Endothelial cell of umbilical vein (primary cell): ENCODE data around the gene TTLL5.

Source experiments
- CTCF ChIP-seq, 2 donors: IDR thresholded peaks; 1 replicate in 1 of 2; 2 replicates in 1 of 2; pipeline ENCODE4 v1.5.1; 2011; ENCODE audit warnings: low read length in 2 of 2, mild to moderate bottlenecking in 2 of 2, moderate library complexity in 2 of 2, control low read depth in 1 of 2, inconsistent platforms in 1 of 2, low read depth in 1 of 2; ENCODE audit not compliant: insufficient read depth in 1 of 2; ENCODE audit errors: extremely low read depth in 1 of 2
- MYC ChIP-seq: IDR thresholded peaks from one replicate; pipeline ENCODE4 v1.6.1; 2011; ENCODE audit warnings: mild to moderate bottlenecking, low read depth, low read length
- POLR2AphosphoS5 ChIP-seq: IDR thresholded peaks from 2 replicates; pipeline ENCODE4 v1.6.1; 2012; ENCODE audit warnings: low read depth, mild to moderate bottlenecking, control low read depth, low read length, moderate library complexity; ENCODE audit not compliant: insufficient read depth

GRCh38 chr14:75960231-75960630 is 299.2 kb downstream of the TTLL5 start:
- no peak for TF ChIP-seq CTCF (IDR thresholded peaks at IDR 0.05; ENCODE audit: extremely low read depth in 1 of 2, insufficient read depth in 1 of 2, low read depth in 1 of 2, low read length in 2 of 2)
- no peak for TF ChIP-seq POLR2AphosphoS5
- no peak for TF ChIP-seq MYC
